GM18519 (cell line): Measurements from ENCODE around the gene GFRA4.

Source experiments
- ATAC-seq: cut with Tn5 transposase; IDR thresholded peaks from one replicate; pipeline ENCODE4 v1.9.1; 2021; ENCODE audit warnings: mild to moderate bottlenecking, moderate library complexity; ENCODE audit not compliant: unreplicated experiment, low FRiP score

Gene GFRA4, protein sequence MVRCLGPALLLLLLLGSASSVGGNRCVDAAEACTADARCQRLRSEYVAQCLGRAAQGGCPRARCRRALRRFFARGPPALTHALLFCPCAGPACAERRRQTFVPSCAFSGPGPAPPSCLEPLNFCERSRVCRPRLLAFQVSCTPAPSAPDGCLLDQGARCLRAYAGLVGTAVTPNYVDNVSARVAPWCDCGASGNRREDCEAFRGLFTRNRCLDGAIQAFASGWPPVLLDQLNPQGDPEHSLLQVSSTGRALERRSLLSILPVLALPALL

DNA sequence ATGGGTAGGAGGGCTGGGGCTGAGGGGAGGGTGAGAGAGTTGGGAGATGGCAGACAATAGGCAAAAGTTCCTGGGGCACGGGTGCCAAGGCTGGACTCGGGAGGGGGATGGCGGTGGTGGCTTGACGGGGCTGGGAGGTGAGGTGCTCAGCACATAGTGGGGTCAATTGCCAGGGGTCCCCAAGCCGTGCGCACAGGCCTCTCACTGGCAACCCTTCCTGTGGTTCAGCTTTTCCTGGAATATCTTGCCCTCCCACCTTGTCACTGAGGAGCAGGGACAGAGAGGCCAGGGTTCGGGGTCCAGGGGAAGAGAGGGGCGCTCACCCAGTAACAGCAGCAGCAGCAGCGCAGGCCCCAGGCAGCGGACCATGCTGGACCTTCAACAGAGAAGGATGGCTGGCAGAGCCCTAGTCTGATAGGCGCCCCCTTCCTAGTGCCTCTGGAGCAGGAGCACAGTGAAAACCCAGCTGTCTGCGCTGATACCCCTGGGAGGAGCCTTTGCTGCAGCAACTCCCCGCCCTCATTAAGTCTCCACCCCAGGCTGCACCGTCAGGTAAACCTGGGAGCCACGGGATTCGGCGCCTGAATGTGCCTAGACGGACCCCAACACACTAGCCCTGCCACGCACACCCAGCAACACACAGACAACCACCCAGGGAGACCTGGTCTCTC, at the start of gene GFRA4:
TSS of gene GFRA4 (minus strand) at position 369 of the 671 bp plus-strand sequence. CDS start at position 369, 0 bp downstream.
- no peak for ATAC-seq

DNA sequence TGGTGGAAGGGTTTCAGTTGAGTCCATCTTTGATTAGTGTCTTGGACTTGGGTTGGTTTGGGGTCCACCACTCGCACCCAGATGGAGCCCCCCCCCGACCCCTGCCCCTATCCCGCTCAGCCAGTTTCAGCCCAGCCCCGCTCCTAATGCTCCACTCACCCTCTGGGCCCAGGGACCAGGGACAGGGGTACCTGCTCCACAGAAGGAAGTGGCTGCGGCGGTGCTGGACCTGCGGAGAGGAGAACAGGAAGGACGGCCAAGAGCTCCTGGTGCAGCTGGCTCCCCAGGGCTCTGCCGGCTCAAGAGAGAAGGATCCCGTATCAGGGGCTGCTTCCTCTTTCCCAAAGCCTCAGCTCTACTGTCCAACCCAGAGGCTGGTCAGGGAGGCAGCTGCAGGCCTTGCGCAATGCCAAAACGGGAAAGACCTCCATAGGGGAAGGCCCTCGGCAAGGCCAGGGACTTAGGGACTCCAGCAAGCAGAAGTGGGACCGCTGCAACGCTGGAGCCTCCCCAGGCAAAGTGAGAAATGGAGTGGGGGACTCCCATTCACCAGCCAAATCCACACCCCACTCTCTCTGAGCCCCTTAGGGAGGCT, 49.2 kb upstream of the GFRA4 start, which contains the start of gene SIGLEC1:
TSS of gene SIGLEC1 (minus strand) at position 322 of the 595 bp plus-strand sequence. CDS start 5,472 bp downstream, outside the sequence.
- ATAC-seq = no peak

DNA sequence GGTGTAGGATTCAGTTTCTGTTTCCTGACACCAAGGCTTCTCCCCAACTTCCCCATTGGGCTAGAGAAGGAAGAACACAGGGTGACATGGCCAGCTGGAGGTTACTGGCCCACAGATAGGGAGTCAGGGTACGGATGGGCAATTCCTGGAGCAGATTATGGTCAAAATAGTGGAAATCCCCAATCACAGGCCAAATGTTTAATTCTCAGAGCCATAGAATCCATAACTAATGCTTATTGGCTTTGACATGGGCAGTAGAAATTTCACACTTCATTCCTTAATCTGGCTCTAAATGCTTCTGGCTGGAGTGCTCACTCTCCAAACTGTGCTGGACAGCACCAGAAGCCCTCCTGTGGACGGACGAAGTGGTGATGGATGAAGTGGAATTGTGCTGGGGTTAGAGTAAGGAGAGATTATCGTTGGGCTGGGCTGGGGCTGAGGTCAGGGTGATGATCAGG, 48.3 kb upstream of the GFRA4 start:
- no peak for ATAC-seq

DNA sequence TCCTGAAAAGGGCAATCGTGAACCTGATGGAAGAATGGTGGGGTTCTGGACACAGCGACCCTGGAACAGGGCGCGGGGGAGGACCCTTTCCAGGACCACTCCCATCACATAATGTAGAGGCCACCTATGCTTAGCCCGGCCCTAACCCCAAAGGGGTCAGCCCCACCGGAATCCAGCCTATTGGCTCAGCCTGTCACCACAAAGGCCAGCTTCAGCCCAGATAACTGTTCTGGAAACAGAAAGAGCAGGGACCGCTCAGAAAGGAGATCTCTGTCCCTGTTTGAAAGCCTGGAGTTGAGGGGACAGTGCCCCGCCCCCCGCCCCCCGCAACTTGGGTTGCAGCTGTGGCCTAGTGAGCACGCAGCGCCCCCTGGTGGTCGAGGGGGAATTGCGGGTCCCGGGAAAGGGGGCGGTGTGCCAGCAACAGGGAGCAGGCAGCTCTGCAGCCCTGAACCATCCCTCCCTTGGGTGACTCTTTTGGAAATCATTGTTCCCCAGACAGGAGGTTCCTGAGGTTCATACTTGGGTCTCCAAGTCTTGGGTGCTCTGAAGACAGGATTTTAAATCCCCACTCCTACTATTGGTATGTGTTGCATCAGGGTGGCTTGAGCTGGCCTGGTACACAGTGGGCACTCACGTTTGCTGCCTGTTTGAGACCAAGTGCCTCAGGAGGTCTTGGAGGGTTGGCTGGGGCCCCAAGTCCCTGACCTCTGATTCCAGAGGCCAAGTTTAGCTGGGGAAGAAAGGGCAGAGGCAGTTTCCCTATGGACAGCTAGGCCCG, 47.7 kb upstream of the GFRA4 start:
- no peak for ATAC-seq

DNA sequence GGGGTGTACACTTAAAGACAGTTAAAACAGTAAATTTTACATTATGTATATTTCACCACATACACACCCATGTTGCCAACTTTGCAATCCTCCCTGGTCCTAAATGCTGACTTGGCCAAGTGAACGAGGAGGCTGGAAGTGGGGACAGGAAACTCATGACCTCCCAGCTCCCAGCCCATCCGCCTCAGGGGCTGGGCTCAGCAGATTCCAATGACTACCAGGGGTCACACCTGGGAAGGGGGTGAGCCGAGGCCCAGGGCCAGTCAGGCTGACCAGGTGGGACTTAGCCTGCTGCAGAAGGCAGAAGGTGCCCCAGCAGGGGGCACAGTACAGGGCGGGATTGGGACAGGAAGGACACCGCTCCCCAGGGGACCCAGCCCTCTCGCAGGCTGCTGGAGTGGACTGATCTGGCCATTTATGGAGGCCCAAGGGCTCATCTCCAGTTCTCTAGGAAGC, 46.8 kb upstream of the GFRA4 start:
- ATAC-seq = no peak

GRCh38 chr20:3707508-3707899, 44.3 kb upstream of the GFRA4 start:
- ATAC-seq = no peak

GRCh38 chr20:3706774-3707507, 43.7 kb upstream of the GFRA4 start:
- ATAC-seq = no peak

GRCh38 chr20:3705970-3706739, 43.0 kb upstream of the GFRA4 start:
- ATAC-seq = no peak

- ATAC-seq = no peak
Measured at GRCh38 chr20:3705491-3705969, 42.3 kb upstream of the GFRA4 start.

DNA sequence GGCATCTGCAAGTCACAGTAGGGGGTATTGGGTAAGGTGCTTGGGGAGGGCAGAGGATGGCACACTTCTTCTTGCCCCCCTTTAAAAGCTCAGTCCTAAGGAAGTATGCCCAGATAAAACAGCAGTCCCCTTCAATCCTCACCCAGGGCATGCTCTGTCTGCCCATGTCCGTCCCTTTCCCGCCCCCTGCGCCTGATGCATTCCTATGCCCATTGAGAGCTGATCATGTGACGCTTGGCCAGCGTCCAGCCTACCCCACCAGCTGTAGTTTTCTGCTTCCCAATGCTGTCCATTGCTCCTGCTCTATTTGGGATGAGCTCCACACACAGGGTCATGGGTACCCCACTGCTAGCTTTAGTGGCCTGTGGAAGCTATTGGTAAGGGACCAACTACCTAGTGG, 40.9 kb upstream of the GFRA4 start:
- ATAC-seq = no peak

GRCh38 chr20:3702611-3703391, 39.6 kb upstream of the GFRA4 start:
- no peak for ATAC-seq

DNA sequence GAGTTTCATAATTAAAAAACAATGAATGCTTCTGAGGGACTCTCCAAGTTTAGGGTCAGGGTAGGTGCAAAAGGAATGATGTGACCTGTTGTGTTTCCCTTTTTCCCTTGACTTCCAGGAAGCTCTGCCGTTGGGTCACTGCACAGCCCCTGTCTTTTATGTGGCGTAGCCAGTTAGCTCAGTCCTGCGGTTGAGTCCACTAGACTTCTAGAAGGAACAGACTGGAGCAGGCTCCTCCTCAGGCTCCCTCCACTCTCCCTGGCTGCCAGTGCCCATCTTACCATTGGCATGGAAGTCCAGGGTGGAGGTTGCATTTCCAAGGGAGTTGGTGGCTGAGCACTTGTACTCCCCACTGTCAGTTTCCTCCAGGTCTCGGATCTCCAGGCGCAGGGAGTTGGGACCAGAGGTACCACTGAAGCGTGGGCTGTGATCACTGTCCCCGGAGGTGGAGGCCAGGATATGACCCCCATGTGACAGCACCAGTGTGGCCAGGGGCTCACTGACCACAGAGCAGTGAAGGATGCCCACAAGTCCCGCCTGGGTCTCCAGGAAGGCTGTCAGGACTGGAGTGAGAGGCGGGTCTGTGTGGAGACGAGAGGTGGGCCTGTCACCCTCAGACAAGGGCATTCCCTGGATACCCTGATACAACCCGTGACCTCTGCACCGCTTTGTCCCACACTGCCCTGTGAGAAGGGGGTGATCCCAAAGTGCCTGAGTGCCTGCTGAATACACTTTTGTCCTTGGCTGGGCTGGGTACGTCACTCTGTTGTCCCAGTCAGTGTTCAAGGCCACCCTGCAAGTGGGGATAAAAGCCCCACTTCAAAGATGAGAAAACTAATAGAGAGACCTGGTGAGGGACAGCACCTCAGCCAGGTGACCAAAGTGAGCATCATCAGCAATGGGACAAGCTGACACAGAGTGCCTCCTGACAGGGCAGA, 38.1 kb upstream of the GFRA4 start:
- no peak for ATAC-seq

DNA sequence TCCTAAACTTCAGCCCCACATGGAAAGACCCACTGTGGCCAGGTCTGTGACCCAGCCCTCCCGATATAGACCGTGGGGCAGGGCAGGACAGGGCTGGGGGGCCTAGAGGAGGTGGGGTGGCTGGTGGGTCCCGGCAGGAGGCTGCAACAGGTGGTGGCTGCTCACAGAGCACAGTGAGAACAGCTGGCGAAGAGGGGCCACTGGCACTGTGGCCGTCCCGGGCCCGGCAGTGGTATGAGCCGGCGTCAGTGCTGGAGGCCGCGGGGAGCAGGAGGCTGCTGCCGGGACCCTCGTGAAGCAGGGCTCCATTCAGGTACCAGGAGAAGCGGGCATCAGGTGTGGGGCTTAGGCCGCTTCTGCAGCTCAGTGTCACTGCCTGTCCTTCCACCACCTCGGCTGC, 35.8 kb upstream of the GFRA4 start:
- ATAC-seq = no peak

DNA sequence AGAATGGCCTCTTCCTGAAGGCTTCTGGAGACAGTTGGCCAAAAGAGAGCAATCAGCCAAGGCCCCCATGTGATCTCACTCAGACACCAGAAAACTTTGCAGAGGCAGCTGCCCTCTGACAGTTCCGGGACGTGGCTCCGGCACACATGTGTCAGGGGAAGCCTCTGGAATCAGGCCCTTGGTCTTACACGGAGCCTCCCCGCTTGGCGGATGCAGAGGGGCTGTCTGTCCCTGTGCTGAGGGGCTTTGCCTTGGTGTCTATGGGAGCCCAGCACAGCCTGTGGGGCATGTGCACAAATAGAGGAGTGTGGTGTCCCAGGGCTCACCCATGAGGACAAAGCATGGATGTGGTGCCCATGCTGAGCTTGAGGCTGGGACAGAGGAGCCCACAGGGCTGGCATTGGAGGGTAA, 35.4 kb upstream of the GFRA4 start:
- ATAC-seq = no peak

DNA sequence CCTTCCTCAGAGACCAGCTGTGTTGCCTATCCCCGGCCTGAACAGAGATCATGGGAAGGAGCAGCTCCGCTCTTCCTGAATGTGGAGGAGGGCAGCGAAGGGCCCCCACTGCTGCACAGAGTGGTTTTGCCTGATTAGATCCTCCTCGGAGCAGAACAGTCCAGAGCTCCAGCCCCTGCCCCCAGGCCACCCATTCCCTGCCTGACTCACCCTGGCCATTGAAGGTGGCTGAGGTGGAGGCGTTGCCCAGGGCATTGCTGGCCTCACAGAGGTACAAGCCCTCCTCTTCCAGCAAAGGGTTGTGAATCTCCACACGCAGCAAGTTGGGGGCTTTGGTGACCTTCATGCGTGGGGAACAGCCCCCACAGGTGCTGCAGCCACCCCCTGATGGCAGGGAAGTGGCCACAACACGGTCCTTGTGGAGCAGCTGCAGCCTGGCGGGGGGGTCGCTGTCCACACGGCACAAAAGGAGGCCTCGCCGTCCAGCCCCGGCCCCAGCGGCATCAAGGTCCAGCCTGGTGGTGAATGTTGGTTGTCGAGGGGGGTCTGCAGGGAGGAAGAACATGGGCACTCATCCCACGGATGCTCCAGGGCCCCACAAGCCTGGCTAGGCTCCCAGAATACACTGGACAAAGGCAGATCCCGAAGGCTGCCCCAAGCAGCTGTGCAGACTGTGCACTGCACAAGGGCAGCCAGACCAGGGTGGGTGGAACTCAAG, 34.5 kb upstream of the GFRA4 start:
- no peak for ATAC-seq

DNA sequence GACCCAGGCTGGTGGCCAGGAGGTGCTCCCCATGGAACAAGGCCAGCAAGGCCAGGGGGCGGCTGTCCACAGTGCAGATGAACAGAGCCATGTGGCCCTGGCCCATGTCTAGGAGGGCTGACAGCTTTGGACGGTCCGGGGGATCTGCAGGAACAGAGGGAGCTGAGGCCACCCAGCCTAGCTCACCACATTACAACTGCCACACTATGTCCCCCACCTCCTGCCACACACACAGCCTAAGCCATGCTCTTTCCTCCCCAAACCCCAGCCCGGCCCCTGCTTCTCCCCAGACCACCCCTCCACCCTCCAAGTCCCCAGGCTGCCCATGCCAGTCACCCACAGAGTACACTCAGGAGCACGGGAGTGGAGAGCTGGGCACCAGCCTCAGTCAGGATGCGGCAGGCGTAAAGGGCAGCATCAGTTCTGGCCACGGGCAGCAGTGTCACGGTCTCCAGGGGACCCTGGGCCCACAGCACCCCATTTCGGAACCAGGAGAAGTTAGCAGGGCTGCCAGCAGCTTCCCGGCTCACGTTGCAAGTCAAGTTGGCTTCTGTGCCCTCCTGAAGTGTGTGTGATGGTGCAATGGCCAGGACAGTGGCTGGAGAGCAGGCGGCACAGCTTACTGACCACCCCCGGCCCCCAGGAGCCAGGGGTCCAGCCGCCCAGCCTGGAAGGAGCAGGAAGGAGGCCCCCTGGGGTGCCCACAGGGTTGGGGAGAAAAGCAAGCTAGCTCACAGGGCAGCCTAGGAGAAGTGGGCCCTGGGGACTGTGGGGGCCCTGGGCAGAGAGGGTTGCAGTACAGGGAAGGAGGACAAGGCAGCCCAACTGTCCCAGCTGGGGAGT, 33.8 kb upstream of the GFRA4 start:
- no peak for ATAC-seq
